ENCODE measurements around the gene WBP11. TPM values are rescaled to one million over a fixed set of nuclear protein-coding genes. Genes with fewer than 3 reads are reported as not detected.

Gene WBP11
- total RNA-seq, 3 donors from 2014 or later (not counting 1 experiment from before 2014, with no cell fraction given), result 130 to 159 (median 134) TPM

GRCh38 chr12:14802721-14803010, 612 bp downstream of the WBP11 start:
- TF ChIP-seq, protein P1, sequence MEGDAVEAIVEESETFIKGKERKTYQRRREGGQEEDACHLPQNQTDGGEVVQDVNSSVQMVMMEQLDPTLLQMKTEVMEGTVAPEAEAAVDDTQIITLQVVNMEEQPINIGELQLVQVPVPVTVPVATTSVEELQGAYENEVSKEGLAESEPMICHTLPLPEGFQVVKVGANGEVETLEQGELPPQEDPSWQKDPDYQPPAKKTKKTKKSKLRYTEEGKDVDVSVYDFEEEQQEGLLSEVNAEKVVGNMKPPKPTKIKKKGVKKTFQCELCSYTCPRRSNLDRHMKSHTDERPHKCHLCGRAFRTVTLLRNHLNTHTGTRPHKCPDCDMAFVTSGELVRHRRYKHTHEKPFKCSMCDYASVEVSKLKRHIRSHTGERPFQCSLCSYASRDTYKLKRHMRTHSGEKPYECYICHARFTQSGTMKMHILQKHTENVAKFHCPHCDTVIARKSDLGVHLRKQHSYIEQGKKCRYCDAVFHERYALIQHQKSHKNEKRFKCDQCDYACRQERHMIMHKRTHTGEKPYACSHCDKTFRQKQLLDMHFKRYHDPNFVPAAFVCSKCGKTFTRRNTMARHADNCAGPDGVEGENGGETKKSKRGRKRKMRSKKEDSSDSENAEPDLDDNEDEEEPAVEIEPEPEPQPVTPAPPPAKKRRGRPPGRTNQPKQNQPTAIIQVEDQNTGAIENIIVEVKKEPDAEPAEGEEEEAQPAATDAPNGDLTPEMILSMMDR (IDR thresholded peaks at IDR 0.05), result no peak
- H3K27me3 Mint-ChIP-seq (ENCODE audit: low read depth in 2 of 2), result no peaks in the 10 kb centered on the region
- no peak overlapping the region for H3K27ac Mint-ChIP-seq
- H3K9me3 Mint-ChIP-seq, result no peaks in the 10 kb centered on the region
- WGBS (ENCODE audit: insufficient coverage), result 1% methylated on average over 7 of the region's 7 CpGs
- peaks cover 23% of the 10 kb centered on the region for H3K36me3 ChIP-seq (ENCODE audit: control insufficient read depth, insufficient read depth, low read length)
- intact Hi-C loops (cut with micrococcal nuclease), result loop anchor here (1.0 to 10.0 kb wide), 5 partner anchors 28 to 1080 kb away; partner anchors contain the start of genes ARHGDIB and STRAP
- peaks cover 0 to 15% of the 10 kb centered on the region in 2 donors for H3K4me1 Mint-ChIP-seq
- peaks cover 10% of the 10 kb centered on the region for H3K4me1 ChIP-seq (ENCODE audit: control insufficient read depth, insufficient read depth, low read length)
- peak overlapping the region; percentile 98 for H3K27ac ChIP-seq (ENCODE audit: low read length)
- no peak for ATAC-seq
- H3K27me3 ChIP-seq (ENCODE audit: control insufficient read depth, insufficient read depth, low read length), result no peaks in the 10 kb centered on the region
- no peak overlapping the region for H3K4me3 Mint-ChIP-seq
- H3K36me3 Mint-ChIP-seq, result peaks cover 16% of the 10 kb centered on the region
- no peak for DNase-seq
- H3K9me3 ChIP-seq (ENCODE audit: control insufficient read depth, insufficient read depth, low read length), result no peaks in the 10 kb centered on the region
- peak overlapping the region; percentile 92 for H3K4me3 ChIP-seq (ENCODE audit: low read length)

DNA sequence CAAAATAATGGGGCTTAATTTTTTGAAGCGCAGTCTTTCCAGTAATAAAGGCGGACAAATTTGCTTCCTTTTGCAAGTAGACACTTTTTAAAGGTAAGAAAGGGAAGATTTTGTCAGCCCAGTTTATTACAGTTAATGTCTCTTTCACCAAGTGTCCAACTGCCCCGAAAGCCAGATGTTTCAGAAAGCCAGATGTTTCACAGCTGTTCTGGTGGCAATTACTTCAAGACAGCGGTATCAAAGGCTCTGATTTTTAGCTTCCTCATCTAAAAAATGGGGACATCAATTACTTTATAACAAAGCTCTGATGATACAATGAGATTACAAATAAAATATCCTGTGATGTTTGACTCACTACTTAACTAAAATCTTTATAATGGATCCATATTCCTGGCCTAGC, 1.0 kb downstream of the WBP11 start:
- Mint-ChIP-seq H3K4me3 (no peak overlapping the region), H3K9me3 (no peaks in the 10 kb centered on the region), H3K4me1 (peaks cover 0 to 15% of the 10 kb centered on the region in 2 donors), H3K36me3 (peaks cover 20% of the 10 kb centered on the region), H3K27me3 (ENCODE audit: low read depth in 2 of 2) (no peaks in the 10 kb centered on the region), H3K27ac (no peak overlapping the region)
- Histone ChIP-seq H3K27me3 (ENCODE audit: control insufficient read depth, insufficient read depth, low read length) (no peaks in the 10 kb centered on the region), H3K36me3 (ENCODE audit: control insufficient read depth, insufficient read depth, low read length) (peaks cover 28% of the 10 kb centered on the region), H3K9me3 (ENCODE audit: control insufficient read depth, insufficient read depth, low read length) (no peaks in the 10 kb centered on the region), H3K4me1 (ENCODE audit: control insufficient read depth, insufficient read depth, low read length) (peaks cover 10% of the 10 kb centered on the region), H3K4me3 (ENCODE audit: low read length) (peak overlapping the region; percentile 92), H3K27ac (ENCODE audit: low read length) (peak overlapping the region; percentile 98)
- DNase-seq, result peak in 1 of 2 donors; percentile 11
- WGBS (ENCODE audit: insufficient coverage), result 73% methylated on average over 3 of the region's 4 CpGs
- intact Hi-C loops (cut with micrococcal nuclease), result loop anchor here (5.0 to 10.0 kb wide), 2 partner anchors 77 to 1080 kb away; partner anchors contain the start of gene STRAP
- TF ChIP-seq, protein P1 (IDR thresholded peaks at IDR 0.05), result no peak
- ATAC-seq, result no peak

DNA sequence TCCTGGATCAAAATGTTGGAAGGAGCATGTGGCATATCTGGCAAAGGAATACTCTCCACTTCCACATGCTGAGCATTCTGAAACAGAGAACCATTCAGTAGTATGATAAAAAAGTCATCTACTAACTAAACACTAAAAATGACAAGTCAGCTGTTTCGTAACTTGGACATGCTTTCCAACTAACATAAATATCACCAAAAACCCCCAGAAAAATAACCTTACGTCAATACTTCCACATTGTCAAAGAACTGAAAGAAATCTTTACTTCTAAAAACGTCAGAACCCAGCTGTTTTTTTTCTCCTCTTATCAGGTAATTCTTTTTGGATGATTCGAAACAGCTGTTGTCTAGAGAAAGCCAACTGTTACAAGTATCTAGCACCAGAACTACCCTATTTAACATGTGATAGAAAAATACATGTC, 8.2 kb downstream of the WBP11 start:
- no peak overlapping the region for H3K4me3 Mint-ChIP-seq
- H3K4me3 ChIP-seq (ENCODE audit: low read length), result no peak overlapping the region
- no peaks in the 10 kb centered on the region for H3K27me3 Mint-ChIP-seq (ENCODE audit: low read depth in 2 of 2)
- 100% methylated on average over 2 of the region's 4 CpGs for WGBS (ENCODE audit: insufficient coverage)
- H3K9me3 ChIP-seq (ENCODE audit: control insufficient read depth, insufficient read depth, low read length), result no peaks in the 10 kb centered on the region
- H3K4me1 Mint-ChIP-seq, result peaks cover 0 to 4% of the 10 kb centered on the region in 2 donors
- DNase-seq, result no peak
- H3K36me3 Mint-ChIP-seq, result peaks cover 69% of the 10 kb centered on the region
- H3K36me3 ChIP-seq (ENCODE audit: control insufficient read depth, insufficient read depth, low read length), result peaks cover 89% of the 10 kb centered on the region
- no peaks in the 10 kb centered on the region for H3K4me1 ChIP-seq (ENCODE audit: control insufficient read depth, insufficient read depth, low read length)
- TF ChIP-seq, protein P1 (IDR thresholded peaks at IDR 0.05), result no peak
- peak overlapping the region in 1 of 2 donors; percentile 38 for H3K27ac Mint-ChIP-seq
- no peak for ATAC-seq
- intact Hi-C loops (cut with micrococcal nuclease), result no loop called here
- H3K27me3 ChIP-seq (ENCODE audit: control insufficient read depth, insufficient read depth, low read length), result no peaks in the 10 kb centered on the region
- H3K9me3 Mint-ChIP-seq, result no peaks in the 10 kb centered on the region
- no peak overlapping the region for H3K27ac ChIP-seq (ENCODE audit: low read length)

DNA sequence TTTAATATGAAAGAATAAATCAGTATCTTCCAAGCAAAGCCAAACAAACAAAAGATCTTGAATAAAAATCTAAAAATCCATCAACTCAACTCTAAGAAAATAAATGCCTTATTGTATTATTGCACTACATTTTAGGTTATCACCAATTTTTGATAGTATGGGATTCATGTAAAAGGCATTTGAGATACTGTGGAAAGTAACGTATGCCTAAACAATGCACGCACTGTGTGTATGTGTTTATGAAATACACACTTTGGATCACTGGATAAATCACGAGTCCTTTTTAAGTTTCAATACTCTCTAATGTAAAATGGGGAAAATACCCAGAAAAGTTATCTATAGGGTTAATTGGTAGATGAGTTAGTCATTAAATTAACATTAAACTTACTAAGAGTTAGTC, 17.7 kb downstream of the WBP11 start:
- H3K4me1 ChIP-seq (ENCODE audit: control insufficient read depth, insufficient read depth, low read length), result no peaks in the 10 kb centered on the region
- Mint-ChIP-seq H3K27ac (no peak overlapping the region), H3K4me1 (peaks cover 2 to 4% of the 10 kb centered on the region in 2 donors), H3K4me3 (no peak overlapping the region), H3K36me3 (peaks cover 36% of the 10 kb centered on the region), H3K9me3 (no peaks in the 10 kb centered on the region), H3K27me3 (ENCODE audit: low read depth in 2 of 2) (no peaks in the 10 kb centered on the region)
- no CpG with 5 or more reads among the region's 3 CpGs for WGBS (ENCODE audit: insufficient coverage)
- TF ChIP-seq, protein P1 (IDR thresholded peaks at IDR 0.05), result no peak
- H3K4me3 ChIP-seq (ENCODE audit: low read length), result no peak overlapping the region
- ATAC-seq (no peak), DNase-seq (no peak)
- no peak overlapping the region for H3K27ac ChIP-seq (ENCODE audit: low read length)
- intact Hi-C loops (cut with micrococcal nuclease), result no loop called here
- H3K27me3 ChIP-seq (ENCODE audit: control insufficient read depth, insufficient read depth, low read length), result no peaks in the 10 kb centered on the region
- H3K9me3 ChIP-seq (ENCODE audit: control insufficient read depth, insufficient read depth, low read length), result no peaks in the 10 kb centered on the region
- peaks cover 54% of the 10 kb centered on the region for H3K36me3 ChIP-seq (ENCODE audit: control insufficient read depth, insufficient read depth, low read length)

Data from natural killer cell (primary cell).